Gastrocnemius medialis (tissue), 4 donors: ENCODE results near the gene TFB1M. TPM values are rescaled to one million over a fixed set of nuclear protein-coding genes. Genes with fewer than 3 reads are reported as not detected.
A peak's percentile ranks its signal among the peaks of the same experiment; 100 is the strongest.
"Not testable (repeated sequence)": the region's sequence is repeated elsewhere in the genome, so short reads cannot be mapped to it uniquely, and the experiment has no call there.

Experiments used
- ATAC-seq, 2 donors: fragments of 150-250 bp; one replicate each; pipeline ENCODE4 v1.9.1; 2016
- DNase-seq, 2 donors: peaks; one replicate each; pipeline ENCODE4 v3.0.0-alpha.2; 2019
- H3K27ac ChIP-seq, 4 donors: fragments of 200-600 bp; sonication (generic); 1 replicate in 1 of 4; 2 replicates in 3 of 4; pipeline ENCODE4 v1.5.1; 2016 to 2018; ENCODE audit warnings: mild to moderate bottlenecking in 2 of 4, moderate library complexity in 1 of 4
- H3K27me3 ChIP-seq, 3 donors: fragments of 200-600 bp; sonication (generic) in 2 of 3; 1 replicate in 1 of 3; 2 replicates in 2 of 3; pipeline versions ENCODE4 v1.5.1 to v1.6.0; 2016 to 2019; ENCODE audit warnings: mild to moderate bottlenecking in 1 of 3, moderate library complexity in 1 of 3
- H3K36me3 ChIP-seq, 2 donors: fragments of 200-600 bp; sonication (generic) in 1 of 2; one replicate each; pipeline ENCODE4 v1.5.1; 2017 to 2018
- H3K4me1 ChIP-seq, 2 donors: fragments of 200-600 bp; sonication (generic) in 1 of 2; one replicate each; pipeline ENCODE4 v1.5.1; 2016 to 2017; ENCODE audit warnings: mild to moderate bottlenecking in 2 of 2
- H3K4me3 ChIP-seq, 4 donors: fragments of 200-600 bp; sonication (generic) in 3 of 4; 1 replicate in 1 of 4; 2 replicates in 3 of 4; pipeline ENCODE4 v1.5.1; 2016 to 2019; ENCODE audit warnings: mild to moderate bottlenecking in 2 of 4
- H3K9me3 ChIP-seq, 3 donors: fragments of 200-600 bp; sonication (generic) in 2 of 3; 1 replicate in 1 of 3; 2 replicates in 2 of 3; pipeline ENCODE4 v1.5.1; 2016 to 2019
- CTCF ChIP-seq, 5 experiments: fragments of 450-650 bp in 3 of 5; fragments of 200-600 bp in 2 of 5; sonication (generic) in 2 of 5; IDR thresholded peaks in 4 of 5; conservative IDR thresholded peaks in 1 of 5; 1 replicate in 4 of 5; 2 replicates in 1 of 5; pipeline ENCODE4 v1.5.1; 2016 to 2019; ENCODE audit warnings: antibody characterized with exemption in 5 of 5, mild to moderate bottlenecking in 3 of 5, moderate library complexity in 3 of 5
- POLR2A ChIP-seq, 2 donors: fragments of 450-650 bp; IDR thresholded peaks; one replicate each; pipeline ENCODE4 v1.6.1; 2017; ENCODE audit warnings: antibody characterized with exemption in 2 of 2, mild to moderate bottlenecking in 2 of 2, moderate library complexity in 2 of 2
- in situ Hi-C, 4 donors: fragments of 200-750 bp; cut with MboI; loops; one replicate each; pipeline versions ENCODE4 v1.15.0 to v1.8.0; 2017; ENCODE audit warnings: low sequenced_read_pairs in 4 of 4
- intact Hi-C: fragments of 100-400 bp; cut with DNase I; formaldehyde crosslinking; loops from one replicate; pipeline ENCODE4 v1.15.1; 2023; ENCODE audit warnings: low total_unique reads
- total RNA-seq, 4 donors: library from RNA; depleted of rRNA; stranded (reverse); fragments of >200 nt; gene quantifications; one replicate each; pipeline versions ENCODE4 v1.1.0 to v1.2.3, GENCODE V29; 2016

The TFB1M gene
- total RNA-seq, 4 donors from 2014 or later = 13.4 to 34.4 (median 29.2) TPM

- no peak for DNase-seq
- no peak for TF ChIP-seq CTCF (IDR thresholded peaks at IDR 0.05 in 4 of 5, conservative IDR thresholded peaks at IDR 0.05 in 1 of 5)
- TF ChIP-seq POLR2A (IDR thresholded peaks at IDR 0.05) = no peak
- Histone ChIP-seq H3K27me3 (no peaks in the 10 kb centered on the region), H3K4me1 (peaks cover 7 to 8% of the 10 kb centered on the region in 2 donors), H3K4me3 (no peak overlapping the region), H3K9me3 (no peaks in the 10 kb centered on the region), H3K36me3 (no peaks in the 10 kb centered on the region), H3K27ac (no peak overlapping the region)
- ATAC-seq = no peak
- in situ Hi-C loops (no loop called here), intact Hi-C loops (no loop called here)
Measured at GRCh38 chr6:155335265-155335664, 21.0 kb upstream of the TFB1M start.

- H3K36me3 ChIP-seq, H3K4me1 ChIP-seq, intact Hi-C loops, H3K27me3 ChIP-seq, H3K9me3 ChIP-seq, in situ Hi-C loops, H3K4me3 ChIP-seq: not testable (repeated sequence)
- DNase-seq = peak in 1 of 2 donors; percentile 20
- H3K27ac ChIP-seq = peak overlapping the region in 2 of 4 donors; percentile 52 to 66
- peak; percentile 30 to 60 for ATAC-seq
Measured at GRCh38 chr6:155334073-155334472, 19.8 kb upstream of the TFB1M start.

GRCh38 chr6:155333414-155333813 lies 19.1 kb upstream of the TFB1M start:
- ATAC-seq (no peak), DNase-seq (no peak)
- Histone ChIP-seq H3K4me1 (peaks cover 7 to 8% of the 10 kb centered on the region in 2 donors), H3K27ac (peak overlapping the region in 2 of 4 donors; percentile 52 to 66), H3K9me3 (no peaks in the 10 kb centered on the region), H3K4me3 (no peak overlapping the region), H3K27me3 (no peaks in the 10 kb centered on the region), H3K36me3 (no peaks in the 10 kb centered on the region)
- TF ChIP-seq CTCF (IDR thresholded peaks at IDR 0.05 in 4 of 5, conservative IDR thresholded peaks at IDR 0.05 in 1 of 5) (no peak), POLR2A (IDR thresholded peaks at IDR 0.05) (no peak)
- intact Hi-C loops (no loop called here), in situ Hi-C loops (no loop called here)

- Histone ChIP-seq H3K27me3 (no peaks in the 10 kb centered on the region), H3K9me3 (no peaks in the 10 kb centered on the region), H3K27ac (no peak overlapping the region), H3K36me3 (no peaks in the 10 kb centered on the region), H3K4me1 (peaks cover 8 to 10% of the 10 kb centered on the region in 2 donors), H3K4me3 (no peak overlapping the region)
- no peak for DNase-seq
- in situ Hi-C loops (no loop called here), intact Hi-C loops (no loop called here)
- TF ChIP-seq POLR2A (IDR thresholded peaks at IDR 0.05) (no peak), CTCF (IDR thresholded peaks at IDR 0.05 in 4 of 5, conservative IDR thresholded peaks at IDR 0.05 in 1 of 5) (no peak)
- ATAC-seq = no peak
Measured at GRCh38 chr6:155330922-155331321, 16.6 kb upstream of the TFB1M start.

GRCh38 chr6:155330133-155330734 lies 15.9 kb upstream of the TFB1M start:
- no peaks in the 10 kb centered on the region for H3K27me3 ChIP-seq
- no peaks in the 10 kb centered on the region for H3K9me3 ChIP-seq
- TF ChIP-seq CTCF (IDR thresholded peaks at IDR 0.05 in 4 of 5, conservative IDR thresholded peaks at IDR 0.05 in 1 of 5) (no peak), POLR2A (IDR thresholded peaks at IDR 0.05) (no peak)
- in situ Hi-C loops (no loop called here), intact Hi-C loops (no loop called here)
- H3K36me3 ChIP-seq = no peaks in the 10 kb centered on the region
- DNase-seq = no peak
- no peak overlapping the region for H3K27ac ChIP-seq
- H3K4me1 ChIP-seq = peaks cover 8 to 10% of the 10 kb centered on the region in 2 donors
- ATAC-seq = no peak
- no peak overlapping the region for H3K4me3 ChIP-seq
